Suppressor macrophage treated with lipopolysaccharide for 1 hour (primary cell): ENCODE data around the gene DCX.
A peak's percentile ranks its signal among the peaks of the same experiment; 100 is the strongest.

Experiments
- DNase-seq, 3 donors: peaks; one replicate each; pipeline ENCODE4 v3.0.0-alpha.2; 2020 to 2022

Gene DCX

GRCh38 chrX:111302284-111302683 is 109.7 kb downstream of the DCX start:
- DNase-seq: no peak

GRCh38 chrX:111288841-111289240 is 123.2 kb downstream of the DCX start:
- no peak for DNase-seq

GRCh38 chrX:111284631-111285293 is 127.2 kb downstream of the DCX start:
- DNase-seq: no peak

GRCh38 chrX:111283446-111283845 is 128.5 kb downstream of the DCX start:
- DNase-seq: no peak

GRCh38 chrX:111282991-111283390 is 129.0 kb downstream of the DCX start:
- no peak for DNase-seq

GRCh38 chrX:111282139-111282538 is 129.9 kb downstream of the DCX start:
- no peak for DNase-seq

- peak in 1 of 3 donors; percentile 0 for DNase-seq
Observed at GRCh38 chrX:111270339-111270738, 141.7 kb downstream of the DCX start, which contains the start of gene CAPN6. TSS of gene CAPN6 (minus strand) at chrX:111270483. CDS start at chrX:111263936, 6,547 bp downstream.

GRCh38 chrX:111268506-111268905 is 143.5 kb downstream of the DCX start:
- no peak for DNase-seq

GRCh38 chrX:111265486-111265885 is 146.5 kb downstream of the DCX start:
- DNase-seq: no peak

GRCh38 chrX:111264385-111264784 is 147.6 kb downstream of the DCX start:
- no peak for DNase-seq

- no peak for DNase-seq
Observed at GRCh38 chrX:111262086-111262485, 149.9 kb downstream of the DCX start.

GRCh38 chrX:111260451-111260850 is 151.5 kb downstream of the DCX start:
- no peak for DNase-seq

- DNase-seq: no peak
Observed at GRCh38 chrX:111259559-111259958, 152.4 kb downstream of the DCX start.

- no peak for DNase-seq
Observed at GRCh38 chrX:111257733-111258132, 154.3 kb downstream of the DCX start.

- no peak for DNase-seq
Observed at GRCh38 chrX:111254896-111255693, 156.9 kb downstream of the DCX start.

GRCh38 chrX:111244235-111244750 is 167.7 kb downstream of the DCX start:
- DNase-seq: peak in 2 of 3 donors; percentile 4 to 25
